Right lobe of liver (tissue), 6 donors: ENCODE measurements around the gene AGT. TPM values are rescaled to one million over a fixed set of nuclear protein-coding genes. Genes with fewer than 3 reads are reported as not detected.

ENCODE experiments used
- ATAC-seq, 4 donors: fragments of 200-7000 bp; cut with Tn5 transposase; one replicate each; pipeline ENCODE4 v1.9.1; 2020; ENCODE audit warnings: mild to moderate bottlenecking in 4 of 4, moderate library complexity in 4 of 4
- DNase-seq, 3 donors: peaks; one replicate each; pipeline ENCODE4 v3.0.0-alpha.2; 2020
- H3K27ac ChIP-seq, 3 donors: fragments of 200-600 bp; one replicate each; pipeline ENCODE4 v1.8.0; 2022
- H3K27me3 ChIP-seq, 2 donors: fragments of 200-600 bp; one replicate each; pipeline ENCODE4 v1.8.0; 2022
- H3K36me3 ChIP-seq, 4 donors: fragments of 200-600 bp; sonication (generic) in 1 of 4; one replicate each; pipeline versions ENCODE4 v1.5.1 to v1.8.0; 2017 to 2022; ENCODE audit warnings: control low read depth in 1 of 4
- H3K4me1 ChIP-seq, 4 donors: fragments of 200-600 bp; sonication (generic) in 1 of 4; one replicate each; pipeline versions ENCODE4 v1.5.1 to v1.8.0; 2017 to 2022; ENCODE audit warnings: control low read depth in 1 of 4
- H3K4me3 ChIP-seq, 3 donors: fragments of 200-600 bp; one replicate each; pipeline ENCODE4 v1.8.0; 2022
- H3K9me3 ChIP-seq, 4 donors: fragments of 200-600 bp; sonication (generic) in 1 of 4; one replicate each; pipeline versions ENCODE4 v1.5.1 to v1.8.0; 2017 to 2022; ENCODE audit warnings: control low read depth in 1 of 4
- CTCF ChIP-seq, 4 donors: fragments of 200-600 bp in 3 of 4; fragments of 450-650 bp in 1 of 4; IDR thresholded peaks; one replicate each; pipeline versions ENCODE4 v1.5.1 to v1.8.0; 2016 to 2022; ENCODE audit warnings: antibody characterized with exemption in 4 of 4, mild to moderate bottlenecking in 2 of 4
- POLR2A ChIP-seq: fragments of 450-650 bp; IDR thresholded peaks from one replicate; pipeline ENCODE4 v1.6.1; 2017; ENCODE audit warnings: antibody characterized with exemption, mild to moderate bottlenecking
- WGBS: methylation state at CpG from one replicate; pipeline ENCODE4 v1.1.6; 2018; ENCODE audit warnings: low coverage, low lambda C conversion rate; ENCODE audit not compliant: insufficient coverage; ENCODE audit errors: missing lambda C conversion rate; 5-methylcytosine and 5-hydroxymethylcytosine counted together
- intact Hi-C, 2 donors: fragments of 100-400 bp; cut with DNase I; formaldehyde crosslinking; loops; one replicate each; pipeline versions ENCODE4 v1.11.2 to v1.14.1; 2022
- total RNA-seq, 6 experiments: library from RNA; depleted of rRNA in 2 of 6; stranded (reverse); fragments of >200 nt in 2 of 6; fragmentation: NEBNext Ultra II Directional in 3 of 6; extraction: Animal tissue kit (Norgen Biotek cat#: 25700) in 3 of 6; gene quantifications; one replicate each; pipeline versions ENCODE4 v1.1.0 to v1.2.4, GENCODE V29; 2016 to 2023
- donor health status: DM: no; HTN: yes; CAD: no.
- donor health status: DM: no; HTN: no; CAD: no.
- donor health status: DM: no; HTN: no; CAD: no.
- donor health status: DM: no; HTN: yes; CAD: no.
- donor health status: DM: no; HTN: yes; CAD: no.

Gene AGT
- total RNA-seq, 6 experiments from 2014 or later = 1,076 to 2,346 (median 1,911) TPM

- no peak for ATAC-seq
- Histone ChIP-seq H3K9me3 (no peaks in the 10 kb centered on the region), H3K4me3 (no peak overlapping the region), H3K27me3 (no peaks in the 10 kb centered on the region), H3K36me3 (no peaks in the 10 kb centered on the region), H3K4me1 (no peaks in the 10 kb centered on the region), H3K27ac (no peak overlapping the region)
- WGBS = 63% methylated on average over 8 of the region's 8 CpGs
- TF ChIP-seq CTCF (IDR thresholded peaks at IDR 0.05) (no peak), POLR2A (no peak)
- intact Hi-C loops = no loop called here
- DNase-seq = no peak
Measured at GRCh38 chr1:230758709-230759368, 44.9 kb upstream of the AGT start.

- Histone ChIP-seq H3K36me3 (no peaks in the 10 kb centered on the region), H3K27ac (no peak overlapping the region), H3K4me1 (no peaks in the 10 kb centered on the region), H3K9me3 (no peaks in the 10 kb centered on the region), H3K27me3 (no peaks in the 10 kb centered on the region), H3K4me3 (no peak overlapping the region)
- TF ChIP-seq POLR2A (no peak), CTCF (IDR thresholded peaks at IDR 0.05) (no peak)
- intact Hi-C loops = no loop called here
- WGBS = 69% methylated on average over 6 of the region's 16 CpGs
- ATAC-seq (no peak), DNase-seq (no peak)
Measured at GRCh38 chr1:230757856-230758708, 44.2 kb upstream of the AGT start.

- Histone ChIP-seq H3K27me3 (no peaks in the 10 kb centered on the region), H3K27ac (no peak overlapping the region), H3K36me3 (no peaks in the 10 kb centered on the region), H3K4me3 (no peak overlapping the region), H3K4me1 (no peaks in the 10 kb centered on the region), H3K9me3 (no peaks in the 10 kb centered on the region)
- intact Hi-C loops = no loop called here
- TF ChIP-seq CTCF (IDR thresholded peaks at IDR 0.05) (no peak), POLR2A (no peak)
- ATAC-seq = peak; percentile 62 to 92 (median 73)
- WGBS = 0% methylated on average over 1 of the region's 3 CpGs
- DNase-seq = peak in 2 of 3 donors; percentile 51 to 67
Measured at GRCh38 chr1:230754796-230755195, 40.9 kb upstream of the AGT start.

GRCh38 chr1:230753586-230754251, 39.8 kb upstream of the AGT start:
- DNase-seq (peak in 1 of 3 donors; percentile 43), ATAC-seq (peak in 3 of 4 donors; percentile 28 to 65 (median 38))
- Histone ChIP-seq H3K4me1 (no peaks in the 10 kb centered on the region), H3K27ac (no peak overlapping the region), H3K27me3 (no peaks in the 10 kb centered on the region), H3K36me3 (no peaks in the 10 kb centered on the region), H3K9me3 (no peaks in the 10 kb centered on the region), H3K4me3 (no peak overlapping the region)
- intact Hi-C loops = no loop called here
- WGBS = 47% methylated on average over 15 of the region's 24 CpGs
- TF ChIP-seq CTCF (IDR thresholded peaks at IDR 0.05) = no peak
